Activated B cell treated with CpG ODN at 0.5 μM for 24 hours (primary cell): ENCODE data around the gene CETP. TPM values are rescaled to one million over a fixed set of nuclear protein-coding genes. Genes with fewer than 3 reads are reported as not detected.

Source experiments
- ATAC-seq: fragments of 200-7000 bp; cut with Tn5 transposase; one replicate; pipeline ENCODE4 v1.10.0; 2021; ENCODE audit warnings: low read depth, mild to moderate bottlenecking, moderate library complexity
- CTCF ChIA-PET: fragments of 350-600 bp; sonication (Branson Sonifier 250); formaldehyde crosslinking; loops from one replicate; lab custom pipeline; 2021; ENCODE audit warnings: antibody characterized with exemption; lab: Charles Lee
- POLR2A ChIA-PET: fragments of 350-600 bp; sonication (Branson Sonifier 250); formaldehyde crosslinking; loops from one replicate; lab custom pipeline; 2021; ENCODE audit warnings: antibody characterized with exemption; lab: Charles Lee
- DNase-seq: peaks from one replicate; pipeline ENCODE4 v3.0.0; 2022
- H3K27ac Mint-ChIP-seq: one replicate; pipeline ENCODE4 v1.8.0; 2020; ENCODE audit warnings: mixed read lengths
- H3K27me3 Mint-ChIP-seq: one replicate; pipeline ENCODE4 v1.8.0; 2021; ENCODE audit warnings: mixed read lengths
- H3K36me3 Mint-ChIP-seq: one replicate; pipeline ENCODE4 v1.8.0; 2021; ENCODE audit warnings: low read depth, mixed read lengths
- H3K4me1 Mint-ChIP-seq: one replicate; pipeline ENCODE4 v1.8.0; 2021; ENCODE audit warnings: mixed read lengths
- H3K4me3 Mint-ChIP-seq: one replicate; pipeline ENCODE4 v1.8.0; 2020; ENCODE audit warnings: mild to moderate bottlenecking, mixed read lengths
- H3K9me3 Mint-ChIP-seq: one replicate; pipeline ENCODE4 v1.8.0; 2020; ENCODE audit warnings: mixed read lengths
- CTCF ChIP-seq: fragments of 200-600 bp; IDR thresholded peaks from one replicate; pipeline ENCODE4 v1.8.0; 2022; ENCODE audit warnings: antibody characterized with exemption, mild to moderate bottlenecking
- intact Hi-C: fragments of 100-400 bp; cut with micrococcal nuclease; formaldehyde crosslinking; loops from one replicate; pipeline ENCODE4 v1.15.1; 2024
- total RNA-seq: library from RNA; stranded (reverse); gene quantifications from 2 replicates; pipeline ENCODE4 v1.2.3, GENCODE V29; 2022

The CETP gene
- total RNA-seq, 1 donor from 2014 or later = 1.4 TPM

- ATAC-seq (no peak), DNase-seq (no peak)
- no peak for TF ChIP-seq CTCF
- peak overlapping the region; percentile 81 for H3K4me3 Mint-ChIP-seq
- ChIA-PET POLR2A (interaction anchor here (1.1 to 22.7 kb wide), 6 partner anchors 9 to 106 kb away, joined by 3 to 795 read pairs (median 22); partner anchors contain the start of genes NLRC5 and SLC12A3), CTCF (interaction anchor here (10.8 kb wide), 1 partner anchor 72 kb away, joined by 57 read pairs; no protein-coding TSS in a partner anchor)
- H3K4me1 Mint-ChIP-seq = peaks cover 94% of the 10 kb centered on the region
- intact Hi-C loops = loop anchor here (10.0 kb wide), 2 partner anchors 305 to 515 kb away; partner anchors contain the start of genes AMFR, MT1A and MT1M
- no peaks in the 10 kb centered on the region for H3K9me3 Mint-ChIP-seq
- H3K36me3 Mint-ChIP-seq = peaks cover 96% of the 10 kb centered on the region
- no peaks in the 10 kb centered on the region for H3K27me3 Mint-ChIP-seq
- peak overlapping the region; percentile 83 for H3K27ac Mint-ChIP-seq
Measured at GRCh38 chr16:56939801-56940200, 21.9 kb upstream of the CETP start.

GRCh38 chr16:56941092-56941491 is 20.7 kb upstream of the CETP start:
- H3K4me3 Mint-ChIP-seq = peak overlapping the region; percentile 52
- POLR2A ChIA-PET = interaction anchor here (0.6 to 22.7 kb wide), 14 partner anchors 8 to 148 kb away, joined by 3 to 795 read pairs (median 6); partner anchors contain the start of genes HERPUD1 and SLC12A3
- DNase-seq (no peak), ATAC-seq (peak; percentile 33)
- H3K36me3 Mint-ChIP-seq = peaks cover 92% of the 10 kb centered on the region
- H3K27ac Mint-ChIP-seq = peak overlapping the region; percentile 83
- peaks cover 88% of the 10 kb centered on the region for H3K4me1 Mint-ChIP-seq
- intact Hi-C loops = loop anchor here (1.0 kb wide), 1 partner anchor 8 kb away; no protein-coding TSS in a partner anchor
- TF ChIP-seq CTCF = no peak
- H3K27me3 Mint-ChIP-seq = no peaks in the 10 kb centered on the region
- CTCF ChIA-PET = interaction anchor here (1.1 to 10.8 kb wide), 4 partner anchors 10 to 105 kb away, joined by 3 to 57 read pairs (median 8); no protein-coding TSS in a partner anchor
- no peaks in the 10 kb centered on the region for H3K9me3 Mint-ChIP-seq

- Mint-ChIP-seq H3K4me3 (peak overlapping the region; percentile 29), H3K4me1 (peaks cover 85% of the 10 kb centered on the region), H3K36me3 (peaks cover 88% of the 10 kb centered on the region), H3K27ac (peak overlapping the region; percentile 77), H3K9me3 (no peaks in the 10 kb centered on the region), H3K27me3 (no peaks in the 10 kb centered on the region)
- TF ChIP-seq CTCF = no peak
- DNase-seq (no peak), ATAC-seq (no peak)
- CTCF ChIA-PET = interaction anchor here (1.1 to 10.8 kb wide), 4 partner anchors 9 to 104 kb away, joined by 3 to 57 read pairs (median 8); no protein-coding TSS in a partner anchor
- intact Hi-C loops = loop anchor here (1.0 kb wide), 1 partner anchor 9 kb away; no protein-coding TSS in a partner anchor
- POLR2A ChIA-PET = interaction anchor here (0.6 to 22.7 kb wide), 15 partner anchors 8 to 149 kb away, joined by 3 to 795 read pairs (median 5); partner anchors contain the start of genes HERPUD1, NLRC5 and SLC12A3
Measured at GRCh38 chr16:56941856-56942331, 19.9 kb upstream of the CETP start.

- Mint-ChIP-seq H3K4me3 (no peak overlapping the region), H3K36me3 (peaks cover 78% of the 10 kb centered on the region), H3K9me3 (no peaks in the 10 kb centered on the region), H3K27me3 (no peaks in the 10 kb centered on the region), H3K4me1 (peaks cover 72% of the 10 kb centered on the region), H3K27ac (peak overlapping the region; percentile 71)
- ATAC-seq (no peak), DNase-seq (no peak)
- no peak for TF ChIP-seq CTCF
- intact Hi-C loops = no loop called here
- ChIA-PET CTCF (interaction anchor here (10.8 kb wide), 1 partner anchor 76 kb away, joined by 57 read pairs; no protein-coding TSS in a partner anchor), POLR2A (interaction anchor here (0.5 to 22.7 kb wide), 10 partner anchors 8 to 150 kb away, joined by 3 to 795 read pairs (median 6); partner anchors contain the start of genes HERPUD1, NLRC5 and SLC12A3)
Measured at GRCh38 chr16:56943761-56944375, 17.9 kb upstream of the CETP start.
